GM12878 (cell line): ENCODE measurements around the gene EPHA1. TPM values are rescaled to one million over a fixed set of nuclear protein-coding genes. Genes with fewer than 3 reads are reported as not detected.

Experiments
- ATAC-seq: fragments of 200-7000 bp; cut with Tn5 transposase; 3 replicates; pipeline ENCODE4 v1.9.1; 2020; ENCODE audit warnings: mild to moderate bottlenecking, moderate library complexity
- BruUV-seq: library from RNA; stranded (reverse); fragments of 400-500 nt; replicated peaks from 2 replicates; lab custom pipeline; 2021; lab: Mats Ljungman, UMichigan
- CTCF ChIA-PET: fragments of 300-600 bp; sonication (Branson Sonifier 250); formaldehyde crosslinking; extraction: SDS; loops from one replicate; lab custom pipeline; 2021; ENCODE audit warnings: inconsistent platforms; lab: Yijun Ruan, JAX
- POLR2A ChIA-PET: fragments of 350-600 bp; formaldehyde crosslinking; extraction: SDS; loops from one replicate; lab custom pipeline; 2021; ENCODE audit warnings: inconsistent platforms; lab: Charles Lee
- RAD21 ChIA-PET: fragments of 300-600 bp; sonication (Branson Sonifier 250); formaldehyde crosslinking; loops from one replicate; lab custom pipeline; 2023; ENCODE audit warnings: antibody characterized with exemption; ENCODE audit not compliant: unreplicated experiment; lab: Charles Lee
- SMC1A ChIA-PET: fragments of 300-600 bp; sonication (Branson Sonifier 250); formaldehyde crosslinking; loops from one replicate; lab custom pipeline; 2023; ENCODE audit not compliant: unreplicated experiment, uncharacterized antibody; lab: Charles Lee
- DNase-seq: peaks from one replicate; pipeline ENCODE4 v3.0.0-alpha.2; 2011; ENCODE audit warnings: low read depth, low spot score
- FAIRE-seq: peaks from 3 replicates; lab custom pipeline; 2011; peaks lifted over from hg19 to GRCh38; lab: Jason Lieb, UNC
- H2AFZ ChIP-seq: 2 replicates; pipeline ENCODE4 v1.6.0; 2011; ENCODE audit warnings: low read depth, low read length, control low read depth; ENCODE audit not compliant: control insufficient read depth
- H3K27ac ChIP-seq: 2 replicates; pipeline ENCODE4 v1.5.1; 2011; ENCODE audit warnings: control low read depth; ENCODE audit not compliant: control insufficient read depth, insufficient read depth
- H3K27me3 ChIP-seq, 2 experiments: replicated peaks in 1 of 2; 2 replicates each; pipeline versions ENCODE4 v1.6.0 to v1.6.1; 2011; ENCODE audit warnings: low read length in 1 of 2; ENCODE audit not compliant: control insufficient read depth in 2 of 2, insufficient read depth in 2 of 2
- H3K36me3 ChIP-seq, 2 experiments: 2 replicates each; pipeline ENCODE4 v1.5.1; 2011; ENCODE audit warnings: low read length in 1 of 2; ENCODE audit not compliant: control insufficient read depth in 2 of 2, insufficient read depth in 2 of 2
- H3K4me1 ChIP-seq: 2 replicates; pipeline ENCODE4 v1.6.1; 2011; ENCODE audit warnings: mild to moderate bottlenecking, low read length, moderate library complexity, mixed read lengths; ENCODE audit not compliant: control insufficient read depth, insufficient read depth
- H3K4me2 ChIP-seq: 2 replicates; pipeline ENCODE4 v1.6.0; 2011; ENCODE audit warnings: control low read depth; ENCODE audit not compliant: control insufficient read depth, insufficient read depth
- H3K4me3 ChIP-seq: fragments of 200-600 bp; sonication (generic); 2 replicates; pipeline ENCODE4 v1.5.1; 2016
- H3K79me2 ChIP-seq: 2 replicates; pipeline ENCODE4 v1.6.0; 2011; ENCODE audit warnings: low read length; ENCODE audit not compliant: control insufficient read depth, insufficient read depth
- H3K9ac ChIP-seq: 2 replicates; pipeline ENCODE4 v1.8.0; 2011; ENCODE audit warnings: low read length, control low read depth, mixed read lengths; ENCODE audit not compliant: control insufficient read depth, insufficient read depth
- H3K9me3 ChIP-seq: replicated peaks from 3 replicates; pipeline ENCODE4 v1.5.1; 2011; ENCODE audit warnings: mild to moderate bottlenecking, low read length; ENCODE audit not compliant: control insufficient read depth, insufficient read depth
- H4K20me1 ChIP-seq: 2 replicates; pipeline ENCODE4 v1.6.0; 2011; ENCODE audit not compliant: control insufficient read depth, insufficient read depth
- PBX3 ChIP-seq: IDR thresholded peaks from 2 replicates; pipeline ENCODE4 v1.6.1; 2011; ENCODE audit warnings: mild to moderate bottlenecking, low read depth, low read length, moderate library complexity; ENCODE audit not compliant: insufficient replicate concordance
- WGBS: methylation state at CpG from one replicate; pipeline ENCODE4 v1.1.6; 2016; ENCODE audit warnings: low lambda C conversion rate; ENCODE audit not compliant: insufficient replicate concordance, insufficient coverage; ENCODE audit errors: missing lambda C conversion rate; 5-methylcytosine and 5-hydroxymethylcytosine counted together
- in situ Hi-C: fragments of 300-500 bp; cut with MboI; formaldehyde crosslinking; loops from 9 replicates; pipeline ENCODE4 v1.14.3; 2018; ENCODE audit warnings: mixed read lengths
- intact Hi-C: fragments of 100-400 bp; cut with micrococcal nuclease; formaldehyde crosslinking; loops from one replicate; pipeline ENCODE4 v1.14.2; 2022; ENCODE audit not compliant: unreplicated experiment
- polyA plus RNA-seq, 11 experiments: library from polyadenylated mRNA; depleted of rRNA in 4 of 11; unstranded in 6 of 11; stranded (reverse) in 5 of 11; fragments of >200 nt; fragmentation: Nextera tagmentation in 4 of 11; fragmentation: Illumina TruSeq in 1 of 11; extraction: Ambion mirVana in 4 of 11; extraction: Trizol in 1 of 11; gene quantifications; 1 replicate in 1 of 11; 2 replicates in 10 of 11; pipeline versions ENCODE4 v1.2.1 to v1.2.3, GENCODE V29; 2011 to 2016; ENCODE audit warnings: inconsistent platforms in 2 of 11, missing spikeins in 2 of 11, low read depth in 1 of 11
- total RNA-seq, 4 experiments: library from RNA; depleted of rRNA in 3 of 4; stranded (reverse); fragments of >200 nt in 3 of 4; fragmentation: Illumina TruSeq in 1 of 4; extraction: Trizol in 1 of 4; gene quantifications; 2 replicates each; pipeline versions ENCODE4 v1.2.1 to v1.2.3, GENCODE V29; 2013 to 2021
- TF ChIP-seq, protein P1 (sequence below): fragments of 450-650 bp; IDR thresholded peaks from 2 replicates; pipeline ENCODE4 v1.6.1; 2017; ENCODE audit warnings: mild to moderate bottlenecking, moderate library complexity

Gene EPHA1
- total and polyA plus RNA-seq, 10 of the 15 experiments (the other 5 are each of a cell fraction or from before 2014, with no cell fraction given), result 0.11 to 0.35 (median 0.24) TPM; not detected in 6

GRCh38 chr7:143399642-143400041 is 9.0 kb downstream of the EPHA1 start:
- Histone ChIP-seq H3K4me3 (no peak overlapping the region), H3K9me3 (no peaks in the 10 kb centered on the region), H3K9ac (no peak overlapping the region), H2AFZ (no peak overlapping the region), H3K4me2 (no peak overlapping the region), H4K20me1 (no peaks in the 10 kb centered on the region), H3K27me3 (no peaks in the 10 kb centered on the region), H3K36me3 (no peaks in the 10 kb centered on the region), H3K27ac (no peak overlapping the region), H3K79me2 (no peaks in the 10 kb centered on the region), H3K4me1 (no peaks in the 10 kb centered on the region)
- intact Hi-C loops (no loop called here), in situ Hi-C loops (no loop called here)
- no TSS peak for BruUV-seq
- SMC1A ChIA-PET, result no interaction called here
- POLR2A ChIA-PET, result no interaction called here
- RAD21 ChIA-PET, result no interaction called here
- CTCF ChIA-PET, result interaction anchor here (0.8 kb wide), 1 partner anchor 16 kb away, joined by 3 read pairs; no protein-coding TSS in a partner anchor
- DNase-seq (no peak), FAIRE-seq (no peak), ATAC-seq (no peak)
- 56% methylated on average over 20 of the region's 20 CpGs for WGBS
- TF ChIP-seq, protein P1, sequence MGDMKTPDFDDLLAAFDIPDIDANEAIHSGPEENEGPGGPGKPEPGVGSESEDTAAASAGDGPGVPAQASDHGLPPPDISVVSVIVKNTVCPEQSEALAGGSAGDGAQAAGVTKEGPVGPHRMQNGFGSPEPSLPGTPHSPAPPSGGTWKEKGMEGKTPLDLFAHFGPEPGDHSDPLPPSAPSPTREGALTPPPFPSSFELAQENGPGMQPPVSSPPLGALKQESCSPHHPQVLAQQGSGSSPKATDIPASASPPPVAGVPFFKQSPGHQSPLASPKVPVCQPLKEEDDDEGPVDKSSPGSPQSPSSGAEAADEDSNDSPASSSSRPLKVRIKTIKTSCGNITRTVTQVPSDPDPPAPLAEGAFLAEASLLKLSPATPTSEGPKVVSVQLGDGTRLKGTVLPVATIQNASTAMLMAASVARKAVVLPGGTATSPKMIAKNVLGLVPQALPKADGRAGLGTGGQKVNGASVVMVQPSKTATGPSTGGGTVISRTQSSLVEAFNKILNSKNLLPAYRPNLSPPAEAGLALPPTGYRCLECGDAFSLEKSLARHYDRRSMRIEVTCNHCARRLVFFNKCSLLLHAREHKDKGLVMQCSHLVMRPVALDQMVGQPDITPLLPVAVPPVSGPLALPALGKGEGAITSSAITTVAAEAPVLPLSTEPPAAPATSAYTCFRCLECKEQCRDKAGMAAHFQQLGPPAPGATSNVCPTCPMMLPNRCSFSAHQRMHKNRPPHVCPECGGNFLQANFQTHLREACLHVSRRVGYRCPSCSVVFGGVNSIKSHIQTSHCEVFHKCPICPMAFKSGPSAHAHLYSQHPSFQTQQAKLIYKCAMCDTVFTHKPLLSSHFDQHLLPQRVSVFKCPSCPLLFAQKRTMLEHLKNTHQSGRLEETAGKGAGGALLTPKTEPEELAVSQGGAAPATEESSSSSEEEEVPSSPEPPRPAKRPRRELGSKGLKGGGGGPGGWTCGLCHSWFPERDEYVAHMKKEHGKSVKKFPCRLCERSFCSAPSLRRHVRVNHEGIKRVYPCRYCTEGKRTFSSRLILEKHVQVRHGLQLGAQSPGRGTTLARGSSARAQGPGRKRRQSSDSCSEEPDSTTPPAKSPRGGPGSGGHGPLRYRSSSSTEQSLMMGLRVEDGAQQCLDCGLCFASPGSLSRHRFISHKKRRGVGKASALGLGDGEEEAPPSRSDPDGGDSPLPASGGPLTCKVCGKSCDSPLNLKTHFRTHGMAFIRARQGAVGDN, result no peak
- no peak for TF ChIP-seq PBX3
